Karpas-422 (cell line): Measurements from ENCODE around the gene HGFAC. TPM values are rescaled to one million over a fixed set of nuclear protein-coding genes. Genes with fewer than 3 reads are reported as not detected.

Experiments
- DNase-seq: peaks from one replicate; pipeline ENCODE4 v3.0.0-alpha.2; 2015
- H2AFZ ChIP-seq: fragments of 200-600 bp; sonication (generic); 2 replicates; pipeline ENCODE4 v1.6.1; 2014; ENCODE audit warnings: antibody characterized with exemption, low read length, mixed read lengths
- H3K27ac ChIP-seq: fragments of 200-600 bp; sonication (generic); 2 replicates; pipeline ENCODE4 v1.5.1; 2014; ENCODE audit warnings: mild to moderate bottlenecking, low read length, moderate library complexity
- H3K27me3 ChIP-seq: fragments of 200-600 bp; sonication (generic); 2 replicates; pipeline ENCODE4 v1.6.1; 2014; ENCODE audit warnings: low read length, mixed read lengths
- H3K36me3 ChIP-seq: fragments of 200-600 bp; sonication (generic); 2 replicates; pipeline ENCODE4 v1.6.1; 2014; ENCODE audit warnings: low read length, mixed read lengths; ENCODE audit not compliant: insufficient read depth
- H3K4me1 ChIP-seq: fragments of 200-600 bp; sonication (generic); 2 replicates; pipeline ENCODE4 v1.6.1; 2014; ENCODE audit warnings: mild to moderate bottlenecking, low read length, mixed read lengths
- H3K4me2 ChIP-seq: fragments of 200-600 bp; sonication (generic); 2 replicates; pipeline ENCODE4 v1.6.1; 2014; ENCODE audit warnings: low read length, low read depth, mild to moderate bottlenecking; ENCODE audit not compliant: poor library complexity, severe bottlenecking
- H3K4me3 ChIP-seq: fragments of 200-600 bp; sonication (generic); 2 replicates; pipeline ENCODE4 v1.5.1; 2014; ENCODE audit warnings: mild to moderate bottlenecking, antibody characterized with exemption, low read length, mixed read lengths
- H3K79me2 ChIP-seq: fragments of 200-600 bp; sonication (generic); 2 replicates; pipeline ENCODE4 v1.6.1; 2014; ENCODE audit warnings: mild to moderate bottlenecking, low read length, mixed read lengths
- H3K9ac ChIP-seq: fragments of 200-600 bp; sonication (generic); 2 replicates; pipeline ENCODE4 v1.6.0; 2014; ENCODE audit warnings: low read length
- H3K9me2 ChIP-seq: fragments of 200-600 bp; sonication (generic), shearing (Covaris generic); replicated peaks from 2 replicates; pipeline ENCODE4 v1.6.0; 2014; ENCODE audit warnings: mild to moderate bottlenecking, low read length, moderate library complexity; ENCODE audit not compliant: insufficient read depth
- H3K9me3 ChIP-seq: fragments of 300-700, 200-600 bp; sonication (generic); 2 replicates; pipeline ENCODE4 v1.6.1; 2014; ENCODE audit warnings: low read length, mixed read lengths
- H4K20me1 ChIP-seq: fragments of 200-600 bp; sonication (generic); 2 replicates; pipeline ENCODE4 v1.6.1; 2014; ENCODE audit warnings: mild to moderate bottlenecking, antibody characterized with exemption, low read length, low read depth; ENCODE audit not compliant: insufficient read depth
- total RNA-seq: library from RNA; depleted of rRNA; stranded (reverse); fragments of >200 nt; shearing (Covaris generic); gene quantifications from 2 replicates; pipeline ENCODE4 v1.2.3, GENCODE V29; 2014; ENCODE audit warnings: low replicate concordance

HGFAC gene
- total RNA-seq, 1 experiment from 2014 or later: not detected

DNA sequence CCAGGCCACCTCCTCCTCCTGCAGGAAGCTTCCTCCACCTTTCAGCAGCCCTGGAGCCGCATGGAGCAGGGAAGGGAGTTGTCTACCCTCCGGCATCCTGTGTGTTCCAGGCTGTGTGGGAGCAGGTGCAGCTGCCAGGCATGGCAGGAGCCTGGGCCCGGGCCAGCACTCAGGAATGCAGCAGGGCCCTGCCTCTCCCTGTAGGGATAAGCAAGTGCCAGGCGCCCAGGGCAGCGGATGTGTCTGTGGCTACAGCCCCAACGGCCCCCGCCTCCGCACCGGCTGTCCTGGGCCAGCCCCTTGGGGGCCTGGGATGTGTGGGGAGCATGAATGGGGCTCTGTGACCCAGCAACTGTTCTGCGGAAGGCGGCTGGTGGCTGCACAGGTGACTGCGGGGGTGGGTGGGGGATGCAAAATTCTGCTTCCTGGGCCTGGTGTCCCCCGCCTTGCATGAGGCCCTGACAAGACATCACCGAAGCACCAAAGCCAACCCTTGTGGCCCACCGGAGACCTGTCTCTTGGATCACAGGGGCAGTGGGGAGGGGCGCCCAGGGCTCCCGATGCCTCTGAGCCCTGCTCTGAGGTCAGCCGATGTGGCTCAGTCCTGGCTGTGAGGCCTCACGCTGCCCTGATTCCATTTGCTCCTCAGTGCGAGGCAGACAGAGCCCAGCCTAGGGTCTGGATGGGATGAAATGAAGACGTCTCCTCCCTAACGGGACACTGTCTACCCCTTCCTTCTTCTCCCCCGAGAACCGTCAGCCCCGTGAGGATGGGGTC lies 19.9 kb downstream of the HGFAC start:
- Histone ChIP-seq H3K4me3 (no peak overlapping the region), H3K9me2 (no peaks in the 10 kb centered on the region), H3K4me2 (no peak overlapping the region), H3K9me3 (no peaks in the 10 kb centered on the region), H4K20me1 (no peaks in the 10 kb centered on the region), H3K9ac (no peak overlapping the region), H2AFZ (no peak overlapping the region), H3K36me3 (no peaks in the 10 kb centered on the region), H3K27ac (no peak overlapping the region), H3K79me2 (no peaks in the 10 kb centered on the region), H3K27me3 (no peaks in the 10 kb centered on the region), H3K4me1 (no peaks in the 10 kb centered on the region)
- DNase-seq: no peak

DNA sequence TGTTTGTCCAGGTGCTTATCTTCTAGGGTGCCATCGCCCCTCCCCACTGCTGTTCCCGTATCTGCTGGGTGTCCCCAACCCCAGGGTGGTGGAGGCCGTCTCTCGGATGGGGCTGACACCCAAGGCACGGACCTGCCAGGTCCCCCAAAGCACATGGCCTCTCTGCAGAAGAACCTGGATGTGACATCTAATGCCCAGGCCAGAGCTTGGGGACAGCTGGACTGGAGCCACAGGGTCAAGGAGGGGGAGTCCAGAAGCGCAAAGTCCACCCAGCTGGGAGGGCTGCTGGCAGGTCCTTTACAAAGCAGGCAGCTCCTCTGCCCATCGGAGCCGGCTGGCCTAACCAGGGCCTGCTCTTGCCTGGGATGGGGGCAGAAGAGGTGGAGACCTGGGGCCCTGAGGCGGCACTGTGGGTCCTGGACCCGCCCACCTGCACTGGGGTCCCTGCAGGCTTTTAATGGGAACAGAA lies 20.6 kb downstream of the HGFAC start:
- H3K27ac ChIP-seq: no peak overlapping the region
- H3K9me3 ChIP-seq: no peaks in the 10 kb centered on the region
- H3K4me2 ChIP-seq: no peak overlapping the region

DNA sequence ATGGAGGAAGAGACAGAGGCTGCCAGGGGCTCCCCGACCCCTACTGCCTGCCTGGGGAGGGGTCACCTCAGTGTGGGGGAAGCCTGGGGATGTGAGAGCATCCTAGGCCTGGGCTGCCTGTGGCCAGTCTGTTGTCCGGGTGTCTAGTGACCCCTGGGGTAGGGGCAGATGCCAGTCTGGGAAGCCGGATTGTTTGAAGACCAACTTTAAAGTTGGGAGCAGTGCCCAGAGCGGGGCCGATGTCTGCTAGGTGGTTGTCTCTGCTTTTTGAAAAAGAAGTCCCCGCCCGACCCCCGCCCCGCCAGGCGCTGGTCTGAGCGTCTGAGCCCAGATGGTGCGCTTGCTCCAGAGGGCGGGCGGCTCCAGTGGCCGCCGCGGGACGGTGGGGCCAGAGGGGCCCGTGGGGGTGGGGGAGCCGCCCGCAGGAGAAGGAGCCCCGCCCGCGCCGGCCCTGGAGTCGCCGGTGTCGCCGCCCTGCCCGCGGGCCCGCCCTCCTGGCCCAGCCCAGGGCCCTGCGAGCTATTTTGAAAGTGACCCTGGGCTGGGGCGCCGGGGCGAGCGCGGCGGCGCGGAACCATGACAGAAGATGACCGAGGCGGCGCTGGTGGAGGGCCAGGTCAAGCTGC lies 21.1 kb downstream of the HGFAC start, which contains the start of gene DOK7:
TSS of gene DOK7 (plus strand) at position 517 of the 626 bp plus-strand sequence. CDS start at position 587, 70 bp downstream.
- no peaks in the 10 kb centered on the region for H3K27me3 ChIP-seq
- H3K4me3 ChIP-seq: no peak within 1 kb of the TSS
- H3K9me2 ChIP-seq: no peaks in the 10 kb centered on the region
- H2AFZ ChIP-seq: no peak within 1 kb of the TSS
- H3K4me1 ChIP-seq: no peaks in the 10 kb centered on the region
- H3K9ac ChIP-seq: no peak within 1 kb of the TSS
- no peaks in the 10 kb centered on the region for H3K36me3 ChIP-seq
- H3K4me2 ChIP-seq: no peak within 1 kb of the TSS
- no peaks in the 10 kb centered on the region for H3K79me2 ChIP-seq
- H4K20me1 ChIP-seq: no peaks in the 10 kb centered on the region
- H3K27ac ChIP-seq: no peak within 1 kb of the TSS
- DNase-seq: no peak
- no peaks in the 10 kb centered on the region for H3K9me3 ChIP-seq

More for the DNA sequence above, 20.6 kb downstream of the HGFAC start:
- Histone ChIP-seq H4K20me1 (no peaks in the 10 kb centered on the region), H3K9me2 (no peaks in the 10 kb centered on the region), H3K79me2 (no peaks in the 10 kb centered on the region), H2AFZ (no peak overlapping the region), H3K9ac (no peak overlapping the region), H3K36me3 (no peaks in the 10 kb centered on the region), H3K27me3 (no peaks in the 10 kb centered on the region), H3K4me3 (no peak overlapping the region), H3K4me1 (no peaks in the 10 kb centered on the region)
- no peak for DNase-seq

DNA sequence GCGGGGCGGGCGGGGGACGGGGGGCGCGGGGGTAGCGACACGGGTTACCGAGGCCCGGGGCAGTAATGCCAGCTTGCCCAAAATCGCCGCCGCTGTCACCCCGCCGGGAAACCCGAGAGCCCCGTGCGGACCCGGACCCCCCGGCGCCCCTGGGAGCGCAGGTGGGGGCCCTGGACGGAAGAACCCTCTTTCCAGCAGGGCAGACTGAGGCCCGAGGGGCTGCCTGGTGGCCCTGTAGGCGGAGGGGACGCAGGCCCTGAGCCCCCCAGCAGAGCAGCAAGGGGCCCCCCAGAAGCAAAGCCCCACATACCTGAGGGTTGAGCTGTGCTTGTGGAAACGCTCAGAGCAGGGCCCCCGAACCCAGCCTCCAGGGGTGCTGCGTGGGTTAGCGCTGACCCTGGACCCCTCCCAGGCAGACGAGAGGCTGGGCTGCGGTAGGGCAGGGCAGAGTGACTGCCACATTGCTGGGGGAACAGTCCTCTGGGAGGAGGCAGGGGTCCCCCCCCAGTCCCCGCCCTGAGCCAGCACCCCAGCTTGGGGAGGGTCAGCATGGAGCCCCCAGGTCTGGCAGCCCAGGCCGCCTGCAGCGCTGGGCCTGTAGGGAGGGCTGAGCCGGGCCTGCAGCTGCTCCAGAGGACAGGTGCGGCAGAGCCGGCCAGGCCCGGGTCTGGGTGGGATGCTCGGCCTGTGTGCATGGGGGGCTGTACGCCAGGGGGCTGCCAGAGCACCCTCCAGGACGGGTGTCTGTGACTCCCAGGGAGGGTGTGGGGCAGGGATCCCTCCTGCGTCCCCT lies 22.0 kb downstream of the HGFAC start:
- no peaks in the 10 kb centered on the region for H3K27me3 ChIP-seq
- no peaks in the 10 kb centered on the region for H3K36me3 ChIP-seq
- H3K9me2 ChIP-seq: no peaks in the 10 kb centered on the region
- no peaks in the 10 kb centered on the region for H3K4me1 ChIP-seq
- no peaks in the 10 kb centered on the region for H3K9me3 ChIP-seq
- no peak overlapping the region for H3K4me2 ChIP-seq
- H2AFZ ChIP-seq: no peak overlapping the region
- DNase-seq: no peak
- no peak overlapping the region for H3K9ac ChIP-seq
- no peaks in the 10 kb centered on the region for H3K79me2 ChIP-seq
- H4K20me1 ChIP-seq: no peaks in the 10 kb centered on the region
- H3K4me3 ChIP-seq: no peak overlapping the region
- H3K27ac ChIP-seq: no peak overlapping the region

DNA sequence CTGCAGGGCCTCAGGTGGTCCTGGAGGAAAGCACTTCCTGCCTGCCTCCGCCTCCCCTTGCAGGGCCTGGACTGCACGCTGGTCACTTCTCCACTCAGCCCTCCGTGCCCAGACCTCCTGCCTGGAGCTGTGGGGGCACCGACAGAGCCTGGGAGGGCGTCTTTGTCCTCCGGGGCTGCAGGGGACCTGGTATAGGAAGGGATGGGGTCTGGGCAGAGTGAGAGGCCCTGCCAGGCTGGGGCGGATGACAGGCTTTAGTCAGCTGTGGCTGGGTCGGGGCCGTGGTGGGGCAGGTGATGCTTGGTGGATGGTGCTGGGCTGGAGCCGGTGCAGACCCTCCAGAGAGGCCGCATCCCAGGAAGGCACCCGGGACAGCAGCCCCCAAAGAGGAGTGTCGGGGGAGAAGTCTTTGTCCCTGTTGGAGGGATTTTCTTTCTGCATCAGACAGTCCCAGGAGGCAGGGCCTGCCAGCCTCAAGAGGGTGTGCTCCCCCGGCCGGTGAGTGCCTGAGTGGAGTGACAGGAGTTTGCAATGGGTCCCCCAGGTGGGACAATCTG lies 22.7 kb downstream of the HGFAC start:
- no peaks in the 10 kb centered on the region for H3K79me2 ChIP-seq
- no peaks in the 10 kb centered on the region for H4K20me1 ChIP-seq
- no peak overlapping the region for H3K4me2 ChIP-seq
- no peaks in the 10 kb centered on the region for H3K36me3 ChIP-seq
- no peaks in the 10 kb centered on the region for H3K27me3 ChIP-seq
- H3K4me1 ChIP-seq: no peaks in the 10 kb centered on the region
- DNase-seq: no peak
- H3K9me2 ChIP-seq: no peaks in the 10 kb centered on the region
- H3K9me3 ChIP-seq: no peaks in the 10 kb centered on the region
- H3K27ac ChIP-seq: no peak overlapping the region
- H3K9ac ChIP-seq: no peak overlapping the region
- H3K4me3 ChIP-seq: no peak overlapping the region
- no peak overlapping the region for H2AFZ ChIP-seq

DNA sequence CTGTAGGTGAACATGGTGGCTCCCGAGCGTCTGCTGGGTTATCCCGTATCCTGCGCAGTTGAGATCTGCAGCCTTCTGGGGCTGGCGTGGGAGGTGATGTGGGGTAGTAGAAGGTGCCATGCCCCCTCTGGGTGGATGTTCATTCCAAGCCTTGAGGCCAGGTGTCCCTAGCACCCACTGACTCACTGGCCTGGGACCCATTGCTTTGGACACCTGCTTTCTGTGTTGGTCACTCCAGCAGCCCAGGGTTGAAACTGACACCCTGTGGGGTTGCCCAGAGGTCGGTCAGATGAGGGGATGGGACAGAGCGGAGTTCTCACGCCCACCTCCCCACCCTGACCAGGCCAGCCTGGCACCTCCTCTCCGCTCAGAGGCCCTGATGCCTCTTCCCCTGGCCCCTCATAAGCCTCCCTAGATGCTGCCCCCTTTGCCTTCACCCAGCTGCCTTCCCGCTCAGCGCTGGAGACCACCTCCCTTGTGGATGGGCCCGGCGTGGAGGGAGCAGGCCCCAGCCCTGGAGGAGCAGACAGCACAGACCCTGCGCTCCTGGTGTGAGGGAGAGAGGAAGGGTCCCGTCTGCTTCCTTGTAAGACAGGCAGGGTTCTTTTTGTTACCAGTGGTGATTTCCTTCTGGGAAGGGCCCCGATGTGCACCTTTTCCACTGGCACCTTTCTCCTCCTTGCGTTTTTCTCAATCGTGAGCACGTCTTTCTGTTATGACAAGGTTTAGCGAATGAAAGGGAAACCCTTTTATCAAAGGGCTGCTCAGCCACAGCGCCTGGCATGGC lies 23.3 kb downstream of the HGFAC start:
- Histone ChIP-seq H3K27me3 (no peaks in the 10 kb centered on the region), H3K9ac (no peak overlapping the region), H3K27ac (no peak overlapping the region), H3K4me1 (no peaks in the 10 kb centered on the region), H3K4me2 (no peak overlapping the region), H3K36me3 (no peaks in the 10 kb centered on the region), H2AFZ (no peak overlapping the region), H3K9me2 (no peaks in the 10 kb centered on the region), H4K20me1 (no peaks in the 10 kb centered on the region), H3K4me3 (no peak overlapping the region), H3K79me2 (no peaks in the 10 kb centered on the region), H3K9me3 (no peaks in the 10 kb centered on the region)
- no peak for DNase-seq

DNA sequence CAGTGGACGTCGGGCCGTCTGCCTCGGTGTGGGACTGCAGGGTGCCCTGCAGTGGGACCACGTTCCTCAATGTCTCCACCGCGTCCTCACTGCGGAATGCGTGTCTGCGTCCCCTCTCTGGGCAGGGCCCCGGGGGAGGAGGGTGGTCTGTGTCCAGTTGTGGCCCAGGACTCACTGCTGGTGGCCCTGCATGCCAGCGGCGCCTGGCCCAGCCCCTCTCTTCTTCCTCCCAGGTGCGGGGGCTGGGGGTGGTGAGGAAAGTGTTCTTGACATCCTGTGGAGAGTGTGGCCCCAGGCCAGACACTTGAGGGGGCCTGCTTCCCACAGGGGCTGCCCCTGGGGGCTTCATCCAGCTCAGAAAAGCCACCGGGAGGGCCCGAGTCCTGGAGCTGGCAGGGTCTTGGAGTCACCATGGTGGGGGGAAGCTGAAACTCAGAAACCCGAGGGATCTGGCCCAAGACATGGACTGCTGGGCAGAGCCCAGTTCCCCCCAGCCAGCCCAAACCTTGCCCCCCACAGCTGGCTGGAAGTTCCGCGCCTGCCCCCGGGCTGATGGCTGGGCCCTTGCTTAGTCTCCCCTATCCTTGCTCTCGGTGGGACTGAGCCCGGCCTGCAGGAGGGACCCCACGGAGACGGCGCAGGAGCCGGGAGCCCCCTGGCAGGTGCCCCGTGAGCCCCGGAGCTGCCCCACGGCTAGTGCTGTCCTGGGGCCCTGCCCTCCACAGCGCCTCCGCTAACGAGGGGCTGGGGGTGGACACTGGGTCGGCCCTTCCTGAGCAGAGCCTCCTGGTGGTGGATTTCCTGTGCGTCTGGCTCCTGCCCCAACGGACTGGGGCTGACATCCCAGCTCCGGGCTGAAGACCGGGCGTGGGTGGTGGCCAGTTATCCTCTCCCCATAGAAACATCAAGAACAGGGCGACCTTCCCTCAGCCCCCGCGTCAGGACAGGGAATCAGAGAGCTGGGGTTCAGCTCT lies 24.2 kb downstream of the HGFAC start:
- H3K9me2 ChIP-seq: no peaks in the 10 kb centered on the region
- no peaks in the 10 kb centered on the region for H3K27me3 ChIP-seq
- no peak for DNase-seq
- no peaks in the 10 kb centered on the region for H3K36me3 ChIP-seq
- no peak overlapping the region for H3K4me3 ChIP-seq
- H3K4me2 ChIP-seq: no peak overlapping the region
- H3K27ac ChIP-seq: no peak overlapping the region
- no peaks in the 10 kb centered on the region for H4K20me1 ChIP-seq
- H2AFZ ChIP-seq: no peak overlapping the region
- H3K9me3 ChIP-seq: no peaks in the 10 kb centered on the region
- no peaks in the 10 kb centered on the region for H3K4me1 ChIP-seq
- no peaks in the 10 kb centered on the region for H3K79me2 ChIP-seq
- H3K9ac ChIP-seq: no peak overlapping the region
